Suppressor macrophage treated with lipopolysaccharide for 1 hour (primary cell): ENCODE results near the gene MAST4.
A peak's percentile ranks its signal among the peaks of the same experiment; 100 is the strongest.

Experiments
- DNase-seq, 3 donors: peaks; one replicate each; pipeline ENCODE4 v3.0.0-alpha.2; 2020 to 2022

The MAST4 gene

GRCh38 chr5:66702426-66702825 is 106.2 kb downstream of the MAST4 start:
- DNase-seq = no peak

- no peak for DNase-seq
These were observed 108.7 kb downstream of the MAST4 start for GRCh38 chr5:66704790-66705425.

- DNase-seq = no peak
These were observed 112.2 kb downstream of the MAST4 start for GRCh38 chr5:66708368-66708767.

GRCh38 chr5:66710557-66711088 is 114.4 kb downstream of the MAST4 start:
- no peak for DNase-seq

GRCh38 chr5:66713998-66714397 is 117.8 kb downstream of the MAST4 start:
- no peak for DNase-seq

GRCh38 chr5:66717455-66718373 is 121.5 kb downstream of the MAST4 start:
- DNase-seq = no peak

- DNase-seq = peak; percentile 56 to 83 (median 71)
These were observed 122.3 kb downstream of the MAST4 start for GRCh38 chr5:66718374-66719002.

GRCh38 chr5:66720780-66721179 is 124.6 kb downstream of the MAST4 start:
- DNase-seq = no peak

GRCh38 chr5:66722686-66723085 is 126.5 kb downstream of the MAST4 start:
- DNase-seq = peak in 1 of 3 donors; percentile 26

- DNase-seq = peak in 2 of 3 donors; percentile 38 to 58
These were observed 128.4 kb downstream of the MAST4 start for GRCh38 chr5:66724349-66725139.

- DNase-seq = peak in 2 of 3 donors; percentile 32 to 36
These were observed 131.4 kb downstream of the MAST4 start for GRCh38 chr5:66727630-66728029.

- DNase-seq = no peak
These were observed 131.9 kb downstream of the MAST4 start for GRCh38 chr5:66728049-66728448.

GRCh38 chr5:66737096-66737495 is 140.9 kb downstream of the MAST4 start:
- peak in 2 of 3 donors; percentile 20 to 21 for DNase-seq

- no peak for DNase-seq
These were observed 141.9 kb downstream of the MAST4 start for GRCh38 chr5:66738136-66738535.

- peak; percentile 26 to 69 (median 68) for DNase-seq
These were observed 142.8 kb downstream of the MAST4 start for GRCh38 chr5:66739021-66739420.

GRCh38 chr5:66739951-66740350 is 143.8 kb downstream of the MAST4 start:
- DNase-seq = peak; percentile 60 to 67 (median 61)

- no peak for DNase-seq
These were observed 145.2 kb downstream of the MAST4 start for GRCh38 chr5:66741394-66741793.

GRCh38 chr5:66742083-66742895 is 146.1 kb downstream of the MAST4 start:
- no peak for DNase-seq

GRCh38 chr5:66742896-66743247 is 146.7 kb downstream of the MAST4 start:
- DNase-seq = no peak

GRCh38 chr5:66743344-66743743 is 147.2 kb downstream of the MAST4 start:
- DNase-seq = no peak

- peak in 1 of 3 donors; percentile 38 for DNase-seq
These were observed 147.8 kb downstream of the MAST4 start for GRCh38 chr5:66744040-66744439.

GRCh38 chr5:66745297-66745696 is 149.1 kb downstream of the MAST4 start:
- DNase-seq = no peak
